ENCODE data around the gene CORO6.

CORO6 gene

GRCh38 chr17:29589524-29590410, 32.9 kb downstream of the CORO6 start, which contains the start of gene GIT1:
Gene GIT1 (minus strand): TSS chr17:29589648. CDS start chr17:29589378, 270 bp downstream.
- Histone ChIP-seq H3K27ac (replicated peaks; ENCODE audit: low read length) (no peak within 1 kb of the TSS), H4K8ac (ENCODE audit: low read depth, low read length) (no peak within 1 kb of the TSS), H2AFZ (ENCODE audit: low read length) (peak within 1 kb of the TSS; percentile 89), H2BK5ac (ENCODE audit: low read length) (peak within 1 kb of the TSS; percentile 58), H3K18ac (ENCODE audit: low read length) (peak within 1 kb of the TSS; percentile 97), H4K91ac (ENCODE audit: low read depth, low read length, poor library complexity) (peak within 1 kb of the TSS; percentile 1), H3K4me1 (ENCODE audit: control insufficient read depth in 2 of 2, insufficient read depth in 1 of 2, low read depth in 1 of 2, low read length in 2 of 2) (peaks cover 45 to 55% of the 10 kb centered on the region in 2 donors), H3K79me1 (ENCODE audit: low read depth, low read length) (peaks cover 17% of the 10 kb centered on the region), H3K23ac (ENCODE audit: low read depth, low read length, poor library complexity) (peak within 1 kb of the TSS; percentile 89), H3K4me2 (ENCODE audit: insufficient read depth, low read length, poor library complexity, severe bottlenecking) (peak within 1 kb of the TSS; percentile 96), H2BK12ac (ENCODE audit: low read length) (peak within 1 kb of the TSS; percentile 93), H3K36me3 (replicated peaks in 1 of 2; ENCODE audit: control insufficient read depth in 2 of 2, insufficient read depth in 2 of 2, low read length in 2 of 2) (no peaks in the 10 kb centered on the region), H3K14ac (ENCODE audit: low read length) (peak within 1 kb of the TSS; percentile 95), H2BK120ac (ENCODE audit: low read depth, low read length) (peak within 1 kb of the TSS; percentile 63), H2BK15ac (ENCODE audit: low read length) (peak within 1 kb of the TSS; percentile 95), H2AK5ac (ENCODE audit: low read depth, low read length) (peak within 1 kb of the TSS; percentile 90), H3K4ac (ENCODE audit: low read length) (peak within 1 kb of the TSS; percentile 43), H3K9me3 (replicated peaks in 1 of 2; ENCODE audit: control insufficient read depth in 2 of 2, insufficient read depth in 1 of 2, low read depth in 1 of 2, low read length in 2 of 2) (no peaks in the 10 kb centered on the region), H3K4me3 (ENCODE audit: low read length in 2 of 2) (peak within 1 kb of the TSS; percentile 66 to 95), H3K9ac (ENCODE audit: low read depth, low read length, poor library complexity) (peak within 1 kb of the TSS; percentile 99), H3K27me3 (ENCODE audit: control insufficient read depth in 3 of 3, insufficient read depth in 3 of 3, low read depth in 1 of 3, low read length in 3 of 3) (no peaks in the 10 kb centered on the region)
- DNase-seq (ENCODE audit: low spot score), result peak; percentile 87
- WGBS, 2 donors (ENCODE audit: extremely low coverage in 2 of 2, insufficient read length in 2 of 2, insufficient replicate concordance in 1 of 2), result no CpG with 5 or more reads among the region's 70 CpGs

GRCh38 chr17:29588562-29589411, 33.9 kb downstream of the CORO6 start:
- Histone ChIP-seq H2AK5ac (ENCODE audit: low read depth, low read length) (peak overlapping the region; percentile 90), H3K23ac (ENCODE audit: low read depth, low read length, poor library complexity) (peak overlapping the region; percentile 89), H2BK15ac (ENCODE audit: low read length) (peak overlapping the region; percentile 95), H4K91ac (ENCODE audit: low read depth, low read length, poor library complexity) (no peak overlapping the region), H2BK120ac (ENCODE audit: low read depth, low read length) (peak overlapping the region; percentile 63), H4K8ac (ENCODE audit: low read depth, low read length) (no peak overlapping the region), H3K27ac (replicated peaks; ENCODE audit: low read length) (no peak overlapping the region), H3K14ac (ENCODE audit: low read length) (peak overlapping the region; percentile 95), H2BK12ac (ENCODE audit: low read length) (peak overlapping the region; percentile 48), H3K18ac (ENCODE audit: low read length) (peak overlapping the region; percentile 96), H3K4me2 (ENCODE audit: insufficient read depth, low read length, poor library complexity, severe bottlenecking) (peak overlapping the region; percentile 96), H3K36me3 (replicated peaks in 1 of 2; ENCODE audit: control insufficient read depth in 2 of 2, insufficient read depth in 2 of 2, low read length in 2 of 2) (peaks cover 0 to 4% of the 10 kb centered on the region in 2 donors), H3K4ac (ENCODE audit: low read length) (peak overlapping the region; percentile 43), H2BK5ac (ENCODE audit: low read length) (peak overlapping the region; percentile 58), H3K9me3 (replicated peaks in 1 of 2; ENCODE audit: control insufficient read depth in 2 of 2, insufficient read depth in 1 of 2, low read depth in 1 of 2, low read length in 2 of 2) (no peaks in the 10 kb centered on the region), H3K27me3 (ENCODE audit: control insufficient read depth in 3 of 3, insufficient read depth in 3 of 3, low read depth in 1 of 3, low read length in 3 of 3) (no peaks in the 10 kb centered on the region), H3K4me3 (ENCODE audit: low read length in 2 of 2) (peak overlapping the region; percentile 66 to 95), H2AFZ (ENCODE audit: low read length) (peak overlapping the region; percentile 68), H3K4me1 (ENCODE audit: control insufficient read depth in 2 of 2, insufficient read depth in 1 of 2, low read depth in 1 of 2, low read length in 2 of 2) (peaks cover 49 to 59% of the 10 kb centered on the region in 2 donors), H3K9ac (ENCODE audit: low read depth, low read length, poor library complexity) (peak overlapping the region; percentile 99), H3K79me1 (ENCODE audit: low read depth, low read length) (peaks cover 15% of the 10 kb centered on the region)
- no peak for DNase-seq (ENCODE audit: low spot score)
- WGBS, 2 donors (ENCODE audit: extremely low coverage in 2 of 2, insufficient read length in 2 of 2, insufficient replicate concordance in 1 of 2), result no CpG with 5 or more reads among the region's 72 CpGs

GRCh38 chr17:29588017-29588561, 34.6 kb downstream of the CORO6 start:
- H2AFZ ChIP-seq (ENCODE audit: low read length), result no peak overlapping the region
- H3K14ac ChIP-seq (ENCODE audit: low read length), result peak overlapping the region; percentile 78
- no peaks in the 10 kb centered on the region for H3K27me3 ChIP-seq (ENCODE audit: control insufficient read depth in 3 of 3, insufficient read depth in 3 of 3, low read depth in 1 of 3, low read length in 3 of 3)
- peak overlapping the region; percentile 63 for H2BK120ac ChIP-seq (ENCODE audit: low read depth, low read length)
- no peak overlapping the region for H3K4ac ChIP-seq (ENCODE audit: low read length)
- H3K9me3 ChIP-seq (replicated peaks in 1 of 2; ENCODE audit: control insufficient read depth in 2 of 2, insufficient read depth in 1 of 2, low read depth in 1 of 2, low read length in 2 of 2), result no peaks in the 10 kb centered on the region
- no peak overlapping the region for H2BK5ac ChIP-seq (ENCODE audit: low read length)
- H3K18ac ChIP-seq (ENCODE audit: low read length), result peak overlapping the region; percentile 96
- H2AK5ac ChIP-seq (ENCODE audit: low read depth, low read length), result peak overlapping the region; percentile 90
- DNase-seq (ENCODE audit: low spot score), result no peak
- no peak overlapping the region for H3K27ac ChIP-seq (replicated peaks; ENCODE audit: low read length)
- peaks cover 15% of the 10 kb centered on the region for H3K79me1 ChIP-seq (ENCODE audit: low read depth, low read length)
- no peak overlapping the region for H4K91ac ChIP-seq (ENCODE audit: low read depth, low read length, poor library complexity)
- peak overlapping the region; percentile 68 for H2BK15ac ChIP-seq (ENCODE audit: low read length)
- no peak overlapping the region for H4K8ac ChIP-seq (ENCODE audit: low read depth, low read length)
- H3K4me2 ChIP-seq (ENCODE audit: insufficient read depth, low read length, poor library complexity, severe bottlenecking), result peak overlapping the region; percentile 96
- WGBS, 2 donors (ENCODE audit: extremely low coverage in 2 of 2, insufficient read length in 2 of 2, insufficient replicate concordance in 1 of 2), result no CpG with 5 or more reads among the region's 8 CpGs
- peaks cover 4 to 11% of the 10 kb centered on the region in 2 donors for H3K36me3 ChIP-seq (replicated peaks in 1 of 2; ENCODE audit: control insufficient read depth in 2 of 2, insufficient read depth in 2 of 2, low read length in 2 of 2)
- H3K4me3 ChIP-seq (ENCODE audit: low read length in 2 of 2), result peak overlapping the region; percentile 66 to 95
- peak overlapping the region; percentile 99 for H3K9ac ChIP-seq (ENCODE audit: low read depth, low read length, poor library complexity)
- H3K4me1 ChIP-seq (ENCODE audit: control insufficient read depth in 2 of 2, insufficient read depth in 1 of 2, low read depth in 1 of 2, low read length in 2 of 2), result peaks cover 49 to 59% of the 10 kb centered on the region in 2 donors
- H2BK12ac ChIP-seq (ENCODE audit: low read length), result no peak overlapping the region
- H3K23ac ChIP-seq (ENCODE audit: low read depth, low read length, poor library complexity), result peak overlapping the region; percentile 89
